A673 (cell line): ENCODE data around the gene EYA3. TPM values are rescaled to one million over a fixed set of nuclear protein-coding genes. Genes with fewer than 3 reads are reported as not detected.

Experiments used
- BruUV-seq: library from RNA; stranded (reverse); fragments of 400-500 nt; replicated peaks from 2 replicates; lab custom pipeline; 2021; lab: Mats Ljungman, UMichigan
- CTCF ChIA-PET: fragments of 300-600 bp; sonication (Branson Sonifier 250); formaldehyde crosslinking; loops from one replicate; lab custom pipeline; 2022; ENCODE audit warnings: antibody characterized with exemption; lab: Charles Lee
- POLR2A ChIA-PET: fragments of 300-600 bp; sonication (Branson Sonifier 250); formaldehyde crosslinking; loops from one replicate; lab custom pipeline; 2022; ENCODE audit warnings: antibody characterized with exemption; ENCODE audit not compliant: low non-redundant PET; lab: Charles Lee
- DNase-seq: peaks from one replicate; pipeline ENCODE4 v3.0.0-alpha.2; 2015; ENCODE audit warnings: low spot score
- H3K27ac ChIP-seq: fragments of 200-600 bp; sonication (generic); 2 replicates; pipeline ENCODE4 v1.5.1; 2016; ENCODE audit warnings: mixed run types, low read depth, mild to moderate bottlenecking, mixed read lengths, antibody characterized with exemption, low read length; ENCODE audit not compliant: poor library complexity, severe bottlenecking
- H3K27me3 ChIP-seq: fragments of 200-600 bp; sonication (generic); replicated peaks from 2 replicates; pipeline ENCODE4 v1.6.1; 2017; ENCODE audit warnings: mixed run types, low read depth, mild to moderate bottlenecking, mixed read lengths, antibody characterized with exemption, low read length; ENCODE audit not compliant: insufficient read depth, poor library complexity
- H3K36me3 ChIP-seq: fragments of 200-600 bp; sonication (generic); 2 replicates; pipeline ENCODE4 v1.6.1; 2016; ENCODE audit warnings: mixed run types, mild to moderate bottlenecking, mixed read lengths, antibody characterized with exemption, low read length; ENCODE audit not compliant: insufficient read depth, poor library complexity, severe bottlenecking
- H3K4me1 ChIP-seq: fragments of 200-600 bp; sonication (generic); 2 replicates; pipeline ENCODE4 v1.6.1; 2017; ENCODE audit warnings: mixed run types, mild to moderate bottlenecking, mixed read lengths, antibody characterized with exemption, low read length; ENCODE audit not compliant: insufficient read depth, poor library complexity, severe bottlenecking
- H3K4me3 ChIP-seq: fragments of 200-600 bp; sonication (generic); 2 replicates; pipeline ENCODE4 v1.5.1; 2016; ENCODE audit warnings: low read depth, mixed run types, mild to moderate bottlenecking, mixed read lengths, low read length; ENCODE audit not compliant: poor library complexity, severe bottlenecking
- H3K9me3 ChIP-seq: fragments of 200-600 bp; sonication (generic); 2 replicates; pipeline ENCODE4 v1.6.1; 2016; ENCODE audit warnings: mixed run types, low read depth, mild to moderate bottlenecking, mixed read lengths, antibody characterized with exemption, low read length; ENCODE audit not compliant: poor library complexity, severe bottlenecking
- EZH2 ChIP-seq: fragments of 200-600 bp; sonication (generic); IDR thresholded peaks from 2 replicates; pipeline ENCODE4 v1.6.1; 2017; ENCODE audit warnings: borderline replicate concordance, low read depth, mild to moderate bottlenecking, mixed read lengths, antibody characterized with exemption, low read length; ENCODE audit not compliant: poor library complexity, severe bottlenecking
- intact Hi-C: fragments of 100-400 bp; cut with micrococcal nuclease; formaldehyde crosslinking; loops from one replicate; pipeline ENCODE4 v1.10.0; 2022; ENCODE audit not compliant: unreplicated experiment
- total RNA-seq: library from RNA; stranded (reverse); gene quantifications from 2 replicates; pipeline ENCODE4 v1.2.3, GENCODE V29; 2021
- TF ChIP-seq, protein P1 (sequence below): fragments of 300-800, 200-600 bp; sonication (generic); conservative IDR thresholded peaks from 2 replicates; pipeline ENCODE4 v1.5.1; 2017; ENCODE audit warnings: low read depth, mild to moderate bottlenecking, antibody characterized with exemption, low read length, moderate library complexity, mixed read lengths

EYA3 gene
- total RNA-seq, 1 experiment from 2014 or later, result 33.4 TPM

GRCh38 chr1:28044399-28044798 is 44.0 kb downstream of the EYA3 start:
- Histone ChIP-seq H3K36me3 (no peaks in the 10 kb centered on the region), H3K27ac (no peak overlapping the region), H3K4me3 (no peak overlapping the region), H3K27me3 (no peaks in the 10 kb centered on the region), H3K4me1 (no peaks in the 10 kb centered on the region), H3K9me3 (no peaks in the 10 kb centered on the region)
- intact Hi-C loops, result no loop called here
- POLR2A ChIA-PET, result no interaction called here
- DNase-seq, result no peak
- no TSS peak for BruUV-seq
- TF ChIP-seq, protein P1, sequence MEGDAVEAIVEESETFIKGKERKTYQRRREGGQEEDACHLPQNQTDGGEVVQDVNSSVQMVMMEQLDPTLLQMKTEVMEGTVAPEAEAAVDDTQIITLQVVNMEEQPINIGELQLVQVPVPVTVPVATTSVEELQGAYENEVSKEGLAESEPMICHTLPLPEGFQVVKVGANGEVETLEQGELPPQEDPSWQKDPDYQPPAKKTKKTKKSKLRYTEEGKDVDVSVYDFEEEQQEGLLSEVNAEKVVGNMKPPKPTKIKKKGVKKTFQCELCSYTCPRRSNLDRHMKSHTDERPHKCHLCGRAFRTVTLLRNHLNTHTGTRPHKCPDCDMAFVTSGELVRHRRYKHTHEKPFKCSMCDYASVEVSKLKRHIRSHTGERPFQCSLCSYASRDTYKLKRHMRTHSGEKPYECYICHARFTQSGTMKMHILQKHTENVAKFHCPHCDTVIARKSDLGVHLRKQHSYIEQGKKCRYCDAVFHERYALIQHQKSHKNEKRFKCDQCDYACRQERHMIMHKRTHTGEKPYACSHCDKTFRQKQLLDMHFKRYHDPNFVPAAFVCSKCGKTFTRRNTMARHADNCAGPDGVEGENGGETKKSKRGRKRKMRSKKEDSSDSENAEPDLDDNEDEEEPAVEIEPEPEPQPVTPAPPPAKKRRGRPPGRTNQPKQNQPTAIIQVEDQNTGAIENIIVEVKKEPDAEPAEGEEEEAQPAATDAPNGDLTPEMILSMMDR, result no peak
- no peak for TF ChIP-seq EZH2
- CTCF ChIA-PET, result no interaction called here

GRCh38 chr1:28039341-28039740 is 49.1 kb downstream of the EYA3 start:
- no peaks in the 10 kb centered on the region for H3K27me3 ChIP-seq
- no peak overlapping the region for H3K27ac ChIP-seq
- no peaks in the 10 kb centered on the region for H3K4me1 ChIP-seq
- no TSS peak for BruUV-seq
- intact Hi-C loops, result no loop called here
- H3K9me3 ChIP-seq, result no peaks in the 10 kb centered on the region
- no peak overlapping the region for H3K4me3 ChIP-seq
- POLR2A ChIA-PET, result interaction anchor here (0.6 kb wide), 1 partner anchor 13 kb away, joined by 3 read pairs; no protein-coding TSS in a partner anchor
- peaks cover 2% of the 10 kb centered on the region for H3K36me3 ChIP-seq
- TF ChIP-seq, protein P1, result no peak
- no peak for TF ChIP-seq EZH2
- CTCF ChIA-PET, result no interaction called here
- no peak for DNase-seq

DNA sequence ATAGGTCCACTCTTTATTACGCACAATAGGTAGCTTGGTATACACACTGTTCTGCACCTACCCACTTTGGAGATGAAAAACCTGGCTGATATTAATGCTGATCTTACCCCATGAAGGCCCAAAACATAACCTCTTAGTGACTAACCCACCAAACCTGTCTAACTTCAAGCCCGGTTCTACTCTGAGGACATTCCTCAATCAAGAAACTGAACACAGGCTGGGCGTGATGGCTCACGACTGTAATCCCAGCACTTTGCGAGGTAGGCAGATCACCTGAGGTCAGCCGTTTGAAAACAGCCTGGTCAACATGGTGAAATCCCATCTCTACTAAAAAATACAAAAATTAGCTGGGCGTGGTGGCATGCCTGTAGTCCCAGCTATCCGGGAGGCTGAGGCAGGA is 50.5 kb downstream of the EYA3 start:
- TF ChIP-seq EZH2, result no peak
- TF ChIP-seq, protein P1, result no peak
- ChIA-PET POLR2A (no interaction called here), CTCF (no interaction called here)
- Histone ChIP-seq H3K4me3 (no peak overlapping the region), H3K27ac (no peak overlapping the region), H3K27me3 (no peaks in the 10 kb centered on the region), H3K36me3 (peaks cover 2% of the 10 kb centered on the region), H3K4me1 (no peaks in the 10 kb centered on the region), H3K9me3 (no peaks in the 10 kb centered on the region)
- intact Hi-C loops, result no loop called here
- BruUV-seq, result no TSS peak
- no peak for DNase-seq
